ENCODE measurements around the gene SREBF2. TPM values are rescaled to one million over a fixed set of nuclear protein-coding genes. Genes with fewer than 3 reads are reported as not detected.

SREBF2 gene
- polyA plus RNA-seq, 3 donors: 22.2 to 25.1 (median 24.5) TPM

DNA sequence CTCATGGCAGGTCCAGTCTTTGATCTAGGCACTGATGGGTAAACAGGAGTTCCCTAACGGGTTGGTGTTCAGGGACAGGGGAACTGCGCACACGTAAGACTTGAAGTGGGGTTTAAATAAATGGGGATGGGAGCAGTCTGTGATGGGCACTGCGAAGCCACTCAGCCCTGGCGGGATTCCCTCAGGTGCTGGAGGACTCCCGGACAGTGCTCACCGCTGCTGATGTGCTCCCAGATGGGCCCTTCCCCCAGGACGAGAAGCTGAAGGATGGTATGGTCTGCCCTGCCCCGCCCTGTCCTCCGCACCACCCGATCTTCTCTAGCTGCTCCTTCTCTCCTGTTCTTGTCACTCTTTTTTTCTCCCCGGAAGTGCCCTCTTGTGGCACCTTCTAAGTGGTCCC is 22.9 kb upstream of the SREBF2 start:
- intact Hi-C loops (cut with micrococcal nuclease): no loop called here
- H4K20me1 ChIP-seq (ENCODE audit: insufficient read depth, low read length): peaks cover 8% of the 10 kb centered on the region
- peaks cover 21% of the 10 kb centered on the region for H3K79me2 ChIP-seq (ENCODE audit: insufficient read depth, low read length)
- H3K4me1 ChIP-seq (ENCODE audit: control insufficient read depth in 1 of 2, insufficient read depth in 2 of 2, low read length in 2 of 2): no peaks in the 10 kb centered on the region
- Mint-ChIP-seq H3K27me3 (ENCODE audit: low read depth in 3 of 3) (no peaks in the 10 kb centered on the region), H3K9me3 (no peaks in the 10 kb centered on the region), H3K4me1 (peaks cover 4% of the 10 kb centered on the region), H3K4me3 (no peak overlapping the region), H3K36me3 (peaks cover 46 to 53% of the 10 kb centered on the region in 2 donors), H3K27ac (peak overlapping the region in 3 of 7 donors; percentile 21 to 66 (median 33))
- DNase-seq: no peak
- H3K36me3 ChIP-seq (replicated peaks in 1 of 2; ENCODE audit: control insufficient read depth in 1 of 2, insufficient read depth in 2 of 2, low read length in 2 of 2): peaks cover 34 to 63% of the 10 kb centered on the region in 2 donors
- H3K27ac ChIP-seq (ENCODE audit: low read depth in 1 of 2, low read length in 2 of 2): no peak overlapping the region
- no peak overlapping the region for H3K4me2 ChIP-seq (replicated peaks; ENCODE audit: extremely low read depth, low read length, poor library complexity, severe bottlenecking)
- no peak overlapping the region for H2AFZ ChIP-seq (ENCODE audit: insufficient read depth, low read depth, low read length, poor library complexity, severe bottlenecking)
- TF ChIP-seq, protein P1, sequence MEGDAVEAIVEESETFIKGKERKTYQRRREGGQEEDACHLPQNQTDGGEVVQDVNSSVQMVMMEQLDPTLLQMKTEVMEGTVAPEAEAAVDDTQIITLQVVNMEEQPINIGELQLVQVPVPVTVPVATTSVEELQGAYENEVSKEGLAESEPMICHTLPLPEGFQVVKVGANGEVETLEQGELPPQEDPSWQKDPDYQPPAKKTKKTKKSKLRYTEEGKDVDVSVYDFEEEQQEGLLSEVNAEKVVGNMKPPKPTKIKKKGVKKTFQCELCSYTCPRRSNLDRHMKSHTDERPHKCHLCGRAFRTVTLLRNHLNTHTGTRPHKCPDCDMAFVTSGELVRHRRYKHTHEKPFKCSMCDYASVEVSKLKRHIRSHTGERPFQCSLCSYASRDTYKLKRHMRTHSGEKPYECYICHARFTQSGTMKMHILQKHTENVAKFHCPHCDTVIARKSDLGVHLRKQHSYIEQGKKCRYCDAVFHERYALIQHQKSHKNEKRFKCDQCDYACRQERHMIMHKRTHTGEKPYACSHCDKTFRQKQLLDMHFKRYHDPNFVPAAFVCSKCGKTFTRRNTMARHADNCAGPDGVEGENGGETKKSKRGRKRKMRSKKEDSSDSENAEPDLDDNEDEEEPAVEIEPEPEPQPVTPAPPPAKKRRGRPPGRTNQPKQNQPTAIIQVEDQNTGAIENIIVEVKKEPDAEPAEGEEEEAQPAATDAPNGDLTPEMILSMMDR (IDR thresholded peaks at IDR 0.05): no peak
- no peaks in the 10 kb centered on the region for H3K27me3 ChIP-seq (ENCODE audit: control insufficient read depth in 2 of 2, insufficient read depth in 2 of 2, low read length in 2 of 2)
- no peak overlapping the region for H3K4me3 ChIP-seq (replicated peaks in 1 of 3; ENCODE audit: low read depth in 2 of 3, low read length in 3 of 3)
- H3K9me3 ChIP-seq (replicated peaks in 1 of 2; ENCODE audit: control insufficient read depth in 1 of 2, insufficient read depth in 1 of 2, low read length in 2 of 2): no peaks in the 10 kb centered on the region
- H3K9ac ChIP-seq (ENCODE audit: insufficient read depth, low read length, poor library complexity, severe bottlenecking): no peak overlapping the region
- 87% methylated on average over 9 of the region's 12 CpGs for WGBS (ENCODE audit: insufficient coverage)

DNA sequence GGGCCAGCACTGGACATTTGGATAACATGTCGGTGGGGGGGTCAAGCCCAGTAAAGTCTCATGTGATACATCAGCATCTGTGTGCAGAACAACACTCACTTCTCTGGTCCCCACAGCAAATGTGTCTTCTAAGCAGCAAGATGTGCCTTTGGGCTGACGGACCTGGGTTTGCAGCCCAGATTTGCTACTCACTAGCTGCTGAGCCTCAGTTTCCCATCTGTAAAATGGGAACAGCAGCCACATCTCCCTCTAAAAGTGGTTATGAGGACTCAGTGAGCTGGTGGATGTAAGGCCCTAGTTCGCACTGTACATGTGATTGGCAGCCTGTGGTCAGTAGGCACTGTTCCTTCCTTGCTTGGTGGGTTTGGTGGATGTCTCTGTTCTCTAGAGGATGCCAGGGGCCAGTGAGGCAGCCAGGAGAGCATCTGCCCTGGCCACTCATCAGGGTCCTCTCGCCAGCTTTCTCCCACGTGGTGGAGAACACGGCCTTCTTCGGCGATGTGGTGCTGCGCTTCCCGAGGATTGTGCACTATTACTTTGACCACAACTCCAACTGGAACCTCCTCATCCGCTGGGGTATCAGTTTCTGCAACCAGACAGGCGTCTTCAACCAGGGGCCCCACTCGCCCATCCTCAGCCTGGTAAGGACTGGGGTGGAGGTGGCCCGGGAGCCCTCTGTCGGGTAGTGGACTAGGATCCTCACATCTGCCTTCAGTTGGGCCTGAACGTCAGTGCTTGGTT is 19.9 kb upstream of the SREBF2 start:
- peaks cover 12% of the 10 kb centered on the region for H3K79me2 ChIP-seq (ENCODE audit: insufficient read depth, low read length)
- H2AFZ ChIP-seq (ENCODE audit: insufficient read depth, low read depth, low read length, poor library complexity, severe bottlenecking): no peak overlapping the region
- Mint-ChIP-seq H3K9me3 (peaks cover 0 to 2% (median 0%) of the 10 kb centered on the region in 7 donors), H3K4me3 (no peak overlapping the region), H3K36me3 (peaks cover 65 to 77% of the 10 kb centered on the region in 2 donors), H3K27me3 (ENCODE audit: low read depth in 3 of 3) (no peaks in the 10 kb centered on the region), H3K27ac (no peak overlapping the region), H3K4me1 (no peaks in the 10 kb centered on the region)
- H3K4me2 ChIP-seq (replicated peaks; ENCODE audit: extremely low read depth, low read length, poor library complexity, severe bottlenecking): no peak overlapping the region
- intact Hi-C loops (cut with micrococcal nuclease): no loop called here
- H3K27ac ChIP-seq (ENCODE audit: low read depth in 1 of 2, low read length in 2 of 2): peak overlapping the region in 1 of 2 donors; percentile 14
- H3K4me1 ChIP-seq (ENCODE audit: control insufficient read depth in 1 of 2, insufficient read depth in 2 of 2, low read length in 2 of 2): no peaks in the 10 kb centered on the region
- no peak for DNase-seq
- H3K36me3 ChIP-seq (replicated peaks in 1 of 2; ENCODE audit: control insufficient read depth in 1 of 2, insufficient read depth in 2 of 2, low read length in 2 of 2): peaks cover 45 to 89% of the 10 kb centered on the region in 2 donors
- H3K9ac ChIP-seq (ENCODE audit: insufficient read depth, low read length, poor library complexity, severe bottlenecking): no peak overlapping the region
- 97% methylated on average over 14 of the region's 16 CpGs for WGBS (ENCODE audit: insufficient coverage)
- peaks cover 8% of the 10 kb centered on the region for H4K20me1 ChIP-seq (ENCODE audit: insufficient read depth, low read length)
- H3K4me3 ChIP-seq (replicated peaks in 1 of 3; ENCODE audit: low read depth in 2 of 3, low read length in 3 of 3): no peak overlapping the region
- no peaks in the 10 kb centered on the region for H3K27me3 ChIP-seq (ENCODE audit: control insufficient read depth in 2 of 2, insufficient read depth in 2 of 2, low read length in 2 of 2)
- TF ChIP-seq, protein P1 (IDR thresholded peaks at IDR 0.05): no peak
- no peaks in the 10 kb centered on the region for H3K9me3 ChIP-seq (replicated peaks in 1 of 2; ENCODE audit: control insufficient read depth in 1 of 2, insufficient read depth in 1 of 2, low read length in 2 of 2)

Data from CD14-positive monocyte (primary cell).